Endothelial cell of umbilical vein (primary cell): Measurements from ENCODE around the gene PKD1L1. TPM values are rescaled to one million over a fixed set of nuclear protein-coding genes. Genes with fewer than 3 reads are reported as not detected.

Experiments used
- BruUV-seq: library from RNA; stranded (reverse); fragments of 400-500 nt; replicated peaks from 2 replicates; lab custom pipeline; 2021; lab: Mats Ljungman, UMichigan
- CTCF ChIA-PET: fragments of 300-600, 350-600 bp; sonication (Branson Sonifier 250); formaldehyde crosslinking; loops from one replicate; lab custom pipeline; 2021; ENCODE audit warnings: antibody characterized with exemption, inconsistent platforms; lab: Charles Lee
- POLR2A ChIA-PET: fragments of 300-600, 350-600 bp; sonication (Branson Sonifier 250); formaldehyde crosslinking; loops from one replicate; lab custom pipeline; 2021; ENCODE audit warnings: antibody characterized with exemption, inconsistent platforms; lab: Charles Lee
- DNase-seq: peaks from one replicate; pipeline ENCODE4 v3.0.0-alpha.2; 2011; ENCODE audit warnings: low read depth, low spot score
- FAIRE-seq: peaks from 2 replicates; lab custom pipeline; 2011; peaks lifted over from hg19 to GRCh38; lab: Jason Lieb, UNC
- H2AFZ ChIP-seq: 2 replicates; pipeline ENCODE4 v1.6.0; 2012; ENCODE audit warnings: low read depth, low read length, control low read depth, inconsistent platforms
- H3K27ac ChIP-seq: 2 replicates; pipeline ENCODE4 v1.5.1; 2011; ENCODE audit warnings: low read depth, mild to moderate bottlenecking, control low read depth, low read length, moderate library complexity; ENCODE audit not compliant: insufficient read depth
- H3K27me3 ChIP-seq, 2 experiments: 2 replicates each; pipeline versions ENCODE4 v1.6.0 to v1.6.1; 2011; ENCODE audit warnings: low read length in 2 of 2, mixed read lengths in 1 of 2; ENCODE audit not compliant: control insufficient read depth in 2 of 2, insufficient read depth in 2 of 2
- H3K36me3 ChIP-seq, 2 experiments: 2 replicates in 1 of 2; 3 replicates in 1 of 2; pipeline ENCODE4 v1.5.1; 2011; ENCODE audit warnings: low read length in 2 of 2, mild to moderate bottlenecking in 1 of 2, moderate library complexity in 1 of 2; ENCODE audit not compliant: control insufficient read depth in 2 of 2, insufficient read depth in 2 of 2; ENCODE audit errors: extremely low read depth in 1 of 2
- H3K4me1 ChIP-seq: 3 replicates; pipeline ENCODE4 v1.5.1; 2011; ENCODE audit warnings: mild to moderate bottlenecking, low read length; ENCODE audit not compliant: control insufficient read depth, insufficient read depth; ENCODE audit errors: extremely low read depth
- H3K4me2 ChIP-seq: 2 replicates; pipeline ENCODE4 v1.6.1; 2011; ENCODE audit warnings: low read length, control low read depth, mixed read lengths; ENCODE audit not compliant: insufficient read depth
- H3K4me3 ChIP-seq, 3 experiments: fragments of 200-600 bp in 1 of 3; sonication (generic), shearing (Covaris generic) in 1 of 3; replicated peaks in 1 of 3; 2 replicates each; pipeline ENCODE4 v1.5.1; 2011 to 2016; ENCODE audit warnings: control low read depth in 3 of 3, low read length in 3 of 3, mild to moderate bottlenecking in 2 of 3, inconsistent platforms in 1 of 3, low read depth in 1 of 3, moderate library complexity in 1 of 3; ENCODE audit not compliant: insufficient read depth in 1 of 3
- H3K79me2 ChIP-seq: 2 replicates; pipeline ENCODE4 v1.6.0; 2012; ENCODE audit warnings: low read length, inconsistent platforms; ENCODE audit not compliant: control insufficient read depth, insufficient read depth
- H3K9ac ChIP-seq: replicated peaks from 2 replicates; pipeline ENCODE3; 2011; ENCODE audit warnings: low read length, control low read depth; ENCODE audit not compliant: insufficient read depth; ENCODE audit errors: extremely low read depth
- H3K9me1 ChIP-seq: replicated peaks from 3 replicates; pipeline ENCODE4 v1.6.0; 2011; ENCODE audit warnings: mild to moderate bottlenecking, low read length; ENCODE audit not compliant: control insufficient read depth, insufficient read depth; ENCODE audit errors: extremely low read depth
- H3K9me3 ChIP-seq: replicated peaks from 2 replicates; pipeline ENCODE4 v1.5.1; 2012; ENCODE audit warnings: low read length, inconsistent platforms; ENCODE audit not compliant: control insufficient read depth, insufficient read depth
- H4K20me1 ChIP-seq: replicated peaks from 2 replicates; pipeline ENCODE3; 2011; ENCODE audit warnings: mild to moderate bottlenecking, low read length; ENCODE audit not compliant: control insufficient read depth, insufficient read depth; ENCODE audit errors: extremely low read depth
- CTCF ChIP-seq, 2 donors: IDR thresholded peaks; 1 replicate in 1 of 2; 2 replicates in 1 of 2; pipeline ENCODE4 v1.5.1; 2011; ENCODE audit warnings: low read length in 2 of 2, mild to moderate bottlenecking in 2 of 2, moderate library complexity in 2 of 2, control low read depth in 1 of 2, inconsistent platforms in 1 of 2, low read depth in 1 of 2; ENCODE audit not compliant: insufficient read depth in 1 of 2; ENCODE audit errors: extremely low read depth in 1 of 2
- EZH2 ChIP-seq: IDR thresholded peaks from 2 replicates; pipeline ENCODE4 v1.6.1; 2012; ENCODE audit warnings: borderline replicate concordance, low read depth, mild to moderate bottlenecking, moderate library complexity, low read length, inconsistent platforms; ENCODE audit not compliant: severe bottlenecking
- FOS ChIP-seq: IDR thresholded peaks from 2 replicates; pipeline ENCODE4 v1.6.1; 2011; ENCODE audit warnings: mild to moderate bottlenecking, low read length, moderate library complexity, borderline replicate concordance; ENCODE audit not compliant: insufficient read depth
- JUN ChIP-seq: IDR thresholded peaks from 2 replicates; pipeline ENCODE4 v1.6.1; 2011; ENCODE audit warnings: borderline replicate concordance, low read depth; ENCODE audit not compliant: insufficient read length, insufficient read depth
- MAX ChIP-seq: IDR thresholded peaks from 2 replicates; pipeline ENCODE4 v1.6.1; 2011; ENCODE audit not compliant: insufficient read depth, insufficient read length
- MYC ChIP-seq: IDR thresholded peaks from one replicate; pipeline ENCODE4 v1.6.1; 2011; ENCODE audit warnings: mild to moderate bottlenecking, low read depth, low read length
- POLR2A ChIP-seq: IDR thresholded peaks from 2 replicates; pipeline ENCODE4 v1.6.1; 2012; ENCODE audit warnings: low read depth, mild to moderate bottlenecking, control low read depth, low read length
- POLR2AphosphoS5 ChIP-seq: IDR thresholded peaks from 2 replicates; pipeline ENCODE4 v1.6.1; 2012; ENCODE audit warnings: low read depth, mild to moderate bottlenecking, control low read depth, low read length, moderate library complexity; ENCODE audit not compliant: insufficient read depth
- dilution Hi-C: fragments of 300-500 bp; cut with MboI; formaldehyde crosslinking; loops from one replicate; pipeline ENCODE4 v1.15.0; 2019; ENCODE audit warnings: low sequenced_read_pairs; ENCODE audit not compliant: extremely low pct_ligation_motif_present
- intact Hi-C: fragments of 100-400 bp; cut with micrococcal nuclease; formaldehyde crosslinking; loops from one replicate; pipeline ENCODE4 v1.10.0; 2022
- polyA plus RNA-seq, 4 experiments: library from polyadenylated mRNA; depleted of rRNA in 3 of 4; stranded (reverse) in 3 of 4; unstranded in 1 of 4; fragments of >200 nt; gene quantifications; 2 replicates each; pipeline versions ENCODE4 v1.2.1 to v1.2.3, GENCODE V29; 2011 to 2012; ENCODE audit warnings: missing spikeins in 1 of 4
- total RNA-seq: library from RNA; stranded (reverse); gene quantifications from 2 replicates; pipeline ENCODE4 v1.2.3, GENCODE V29; 2021

PKD1L1 gene
- total and polyA plus RNA-seq, 2 donors (not counting 3 experiments of a cell fraction or from before 2014, with no cell fraction given) = 4.1 to 5.9 TPM

GRCh38 chr7:47944536-47945260, 3.6 kb downstream of the PKD1L1 start:
- H3K9me3 ChIP-seq = no peaks in the 10 kb centered on the region
- intact Hi-C loops = loop anchor here (1.0 to 10.0 kb wide), 7 partner anchors 25 to 1400 kb away; partner anchors contain the start of gene C7orf57
- no peaks in the 10 kb centered on the region for H3K36me3 ChIP-seq
- POLR2A ChIA-PET = interaction anchor here (0.6 to 1.7 kb wide), 2 partner anchors 23 to 24 kb away, joined by 5 to 8 read pairs; no protein-coding TSS in a partner anchor
- DNase-seq (no peak), FAIRE-seq (no peak)
- no peak overlapping the region for H3K4me2 ChIP-seq
- H2AFZ ChIP-seq = no peak overlapping the region
- peaks cover 83% of the 10 kb centered on the region for H3K4me1 ChIP-seq
- no TSS peak for BruUV-seq
- no peak for TF ChIP-seq POLR2AphosphoS5
- no peak for TF ChIP-seq POLR2A
- TF ChIP-seq EZH2 = no peak
- no peak for TF ChIP-seq MYC
- TF ChIP-seq FOS = no peak
- no peak for TF ChIP-seq MAX
- TF ChIP-seq JUN = no peak
- TF ChIP-seq CTCF (IDR thresholded peaks at IDR 0.05; ENCODE audit: extremely low read depth in 1 of 2, insufficient read depth in 1 of 2, low read depth in 1 of 2, low read length in 2 of 2) = no peak
- H3K9me1 ChIP-seq = no peaks in the 10 kb centered on the region
- no peaks in the 10 kb centered on the region for H3K79me2 ChIP-seq
- no peaks in the 10 kb centered on the region for H4K20me1 ChIP-seq
- peak overlapping the region; percentile 24 for H3K27ac ChIP-seq
- no peaks in the 10 kb centered on the region for H3K27me3 ChIP-seq
- dilution Hi-C loops = no loop called here
- no peak overlapping the region for H3K9ac ChIP-seq
- no peak overlapping the region for H3K4me3 ChIP-seq
- CTCF ChIA-PET = interaction anchor here (0.8 to 12.0 kb wide), 36 partner anchors 10 to 678 kb away, joined by 3 to 371 read pairs (median 6); partner anchors contain the start of gene UPP1
